HCT116 (cell line): ENCODE data around the gene ZBTB16. TPM values are rescaled to one million over a fixed set of nuclear protein-coding genes. Genes with fewer than 3 reads are reported as not detected.

Experiments
- ATAC-seq: fragments of 200-7000 bp; cut with Tn5 transposase; 2 replicates; pipeline ENCODE4 v1.9.1; 2020; ENCODE audit warnings: mild to moderate bottlenecking, moderate library complexity
- BruUV-seq: library from RNA; stranded (reverse); fragments of 400-500 nt; replicated peaks from 2 replicates; lab custom pipeline; 2021; lab: Mats Ljungman, UMichigan
- CTCF ChIA-PET: fragments of 300-600 bp; sonication (Branson Sonifier 250); formaldehyde crosslinking; loops from one replicate; lab custom pipeline; 2021; ENCODE audit warnings: antibody characterized with exemption; lab: Charles Lee
- POLR2A ChIA-PET: fragments of 300-600, 350-600 bp; sonication (Branson Sonifier 250); formaldehyde crosslinking; loops from one replicate; lab custom pipeline; 2021; ENCODE audit warnings: antibody characterized with exemption; lab: Charles Lee
- RAD21 ChIA-PET, 2 experiments: fragments of 300-600 bp; sonication (Branson Sonifier 250); formaldehyde crosslinking; loops; one replicate each; lab custom pipeline; 2023; ENCODE audit warnings: low total read pairs in 2 of 2; ENCODE audit not compliant: uncharacterized antibody in 2 of 2, unreplicated experiment in 2 of 2, low non-redundant PET in 1 of 2; lab: Charles Lee
- DNase-seq: peaks from one replicate; pipeline ENCODE4 v3.0.0-alpha.2; 2010; ENCODE audit warnings: low read depth, low spot score
- H2AFZ ChIP-seq: fragments of 200-600 bp; shearing (Covaris generic), sonication (generic); 2 replicates; pipeline ENCODE4 v1.6.1; 2017; ENCODE audit warnings: low read depth, mixed run types, mixed read lengths, antibody characterized with exemption, low read length; ENCODE audit not compliant: poor library complexity, severe bottlenecking
- H3K27ac ChIP-seq: 2 replicates; pipeline ENCODE4 v1.5.1; 2012; ENCODE audit warnings: low read depth, low read length
- H3K27me3 ChIP-seq: fragments of 200-600 bp; sonication (generic); 2 replicates; pipeline ENCODE4 v1.6.1; 2016; ENCODE audit warnings: mixed run types, low read length, mixed read lengths; ENCODE audit not compliant: insufficient read depth
- H3K36me3 ChIP-seq, 2 experiments: fragments of 200-500 bp in 1 of 2; fragments of 200-600 bp in 1 of 2; sonication (Bioruptor generic) in 1 of 2; sonication (generic) in 1 of 2; 2 replicates each; pipeline versions ENCODE4 v1.5.1 to v1.6.1; 2014 to 2016; ENCODE audit warnings: low read length in 2 of 2, inconsistent platforms in 1 of 2, mixed read lengths in 1 of 2, mixed run types in 1 of 2; ENCODE audit not compliant: insufficient read depth in 2 of 2, control insufficient read depth in 1 of 2
- H3K4me1 ChIP-seq, 2 experiments: fragments of 200-600 bp in 1 of 2; sonication (generic) in 1 of 2; 2 replicates each; pipeline versions ENCODE4 v1.5.1 to v1.6.1; 2012 to 2017; ENCODE audit warnings: low read length in 2 of 2, inconsistent platforms in 1 of 2, mild to moderate bottlenecking in 1 of 2, mixed read lengths in 1 of 2, mixed run types in 1 of 2, moderate library complexity in 1 of 2; ENCODE audit not compliant: insufficient read depth in 2 of 2, control insufficient read depth in 1 of 2
- H3K4me2 ChIP-seq: fragments of 200-600 bp; sonication (generic); 2 replicates; pipeline ENCODE4 v1.6.1; 2017; ENCODE audit warnings: mixed run types, low read length, mixed read lengths
- H3K4me3 ChIP-seq, 2 experiments: fragments of 200-600 bp in 1 of 2; sonication (generic) in 1 of 2; replicated peaks in 1 of 2; 2 replicates each; pipeline ENCODE4 v1.5.1; 2011 to 2016; ENCODE audit warnings: low read length in 2 of 2, control low read depth in 1 of 2, low read depth in 1 of 2, mild to moderate bottlenecking in 1 of 2, mixed read lengths in 1 of 2, mixed run types in 1 of 2
- H3K79me2 ChIP-seq: fragments of 200-600 bp; sonication (generic); 2 replicates; pipeline ENCODE4 v1.6.1; 2017; ENCODE audit warnings: mild to moderate bottlenecking, mixed run types, low read length, moderate library complexity, mixed read lengths; ENCODE audit not compliant: insufficient read depth
- H3K9ac ChIP-seq: fragments of 200-600 bp; sonication (generic); 2 replicates; pipeline ENCODE4 v1.6.1; 2016; ENCODE audit warnings: low read length, mixed read lengths
- H3K9me2 ChIP-seq: fragments of 200-600 bp; sonication (generic), shearing (Covaris generic); 2 replicates; pipeline ENCODE4 v1.6.1; 2017; ENCODE audit warnings: mixed run types, mild to moderate bottlenecking, moderate library complexity; ENCODE audit not compliant: insufficient read depth
- H3K9me3 ChIP-seq, 2 experiments: fragments of 200-500 bp in 1 of 2; fragments of 200-600 bp in 1 of 2; sonication (Bioruptor generic) in 1 of 2; sonication (generic) in 1 of 2; 2 replicates each; pipeline ENCODE4 v1.6.1; 2014 to 2017; ENCODE audit warnings: low read length in 2 of 2, mixed read lengths in 2 of 2, inconsistent platforms in 1 of 2, low read depth in 1 of 2, mild to moderate bottlenecking in 1 of 2, mixed run types in 1 of 2, moderate library complexity in 1 of 2; ENCODE audit not compliant: control insufficient read depth in 1 of 2, insufficient read depth in 1 of 2
- H4K20me1 ChIP-seq: fragments of 200-600 bp; sonication (generic), shearing (Covaris generic); 2 replicates; pipeline ENCODE4 v1.6.1; 2017; ENCODE audit warnings: mixed run types, mild to moderate bottlenecking, moderate library complexity; ENCODE audit not compliant: insufficient read depth
- ELF1 ChIP-seq: IDR thresholded peaks from 2 replicates; pipeline ENCODE4 v1.6.1; 2012; ENCODE audit warnings: low read depth, borderline replicate concordance
- FOSL1 ChIP-seq: IDR thresholded peaks from 2 replicates; pipeline ENCODE4 v1.6.1; 2012; ENCODE audit warnings: low read depth
- POLR2A ChIP-seq: IDR thresholded peaks from 2 replicates; pipeline ENCODE4 v1.7.0; 2011; ENCODE audit warnings: borderline replicate concordance; ENCODE audit not compliant: insufficient read depth, insufficient read length; ENCODE audit errors: extremely low read depth
- REST ChIP-seq: IDR thresholded peaks from 2 replicates; pipeline ENCODE4 v1.6.1; 2012; ENCODE audit warnings: low read depth
- ZFX ChIP-seq: fragments of 450-650 bp; IDR thresholded peaks from 2 replicates; pipeline ENCODE4 v1.6.1; 2017
- intact Hi-C: fragments of 100-400 bp; cut with micrococcal nuclease; formaldehyde crosslinking; loops from 2 replicates; pipeline ENCODE4 v1.10.0; 2022
- total RNA-seq: library from RNA; stranded (reverse); gene quantifications from one replicate; pipeline ENCODE4 v1.2.1, GENCODE V29; 2021; ENCODE audit not compliant: unreplicated experiment
- TF ChIP-seq, protein P1 (sequence below): IDR thresholded peaks from 2 replicates; pipeline ENCODE4 v1.6.1; 2011; ENCODE audit warnings: mild to moderate bottlenecking, low read length, moderate library complexity; ENCODE audit not compliant: insufficient replicate concordance; ENCODE audit errors: extremely low read depth
- TF ChIP-seq, protein P2 (sequence below), 3 experiments: fragments of 200-600 bp in 1 of 3; sonication (generic) in 1 of 3; IDR thresholded peaks in 2 of 3; conservative IDR thresholded peaks in 1 of 3; 2 replicates each; pipeline ENCODE4 v1.5.1; 2012 to 2017; ENCODE audit warnings: low read depth in 2 of 3, low read length in 2 of 3, antibody characterized with exemption in 1 of 3, borderline replicate concordance in 1 of 3, control low read depth in 1 of 3, mild to moderate bottlenecking in 1 of 3, mixed read lengths in 1 of 3, mixed run types in 1 of 3, moderate library complexity in 1 of 3; ENCODE audit not compliant: insufficient read depth in 1 of 3

ZBTB16 gene
- total RNA-seq, 1 experiment from 2014 or later = 0.30 TPM

GRCh38 chr11:114058871-114059277 is 637 bp upstream of the ZBTB16 start:
- RAD21 ChIA-PET = no interaction called here
- TF ChIP-seq ELF1 = no peak
- no peak for TF ChIP-seq ZFX
- TF ChIP-seq, protein P1, sequence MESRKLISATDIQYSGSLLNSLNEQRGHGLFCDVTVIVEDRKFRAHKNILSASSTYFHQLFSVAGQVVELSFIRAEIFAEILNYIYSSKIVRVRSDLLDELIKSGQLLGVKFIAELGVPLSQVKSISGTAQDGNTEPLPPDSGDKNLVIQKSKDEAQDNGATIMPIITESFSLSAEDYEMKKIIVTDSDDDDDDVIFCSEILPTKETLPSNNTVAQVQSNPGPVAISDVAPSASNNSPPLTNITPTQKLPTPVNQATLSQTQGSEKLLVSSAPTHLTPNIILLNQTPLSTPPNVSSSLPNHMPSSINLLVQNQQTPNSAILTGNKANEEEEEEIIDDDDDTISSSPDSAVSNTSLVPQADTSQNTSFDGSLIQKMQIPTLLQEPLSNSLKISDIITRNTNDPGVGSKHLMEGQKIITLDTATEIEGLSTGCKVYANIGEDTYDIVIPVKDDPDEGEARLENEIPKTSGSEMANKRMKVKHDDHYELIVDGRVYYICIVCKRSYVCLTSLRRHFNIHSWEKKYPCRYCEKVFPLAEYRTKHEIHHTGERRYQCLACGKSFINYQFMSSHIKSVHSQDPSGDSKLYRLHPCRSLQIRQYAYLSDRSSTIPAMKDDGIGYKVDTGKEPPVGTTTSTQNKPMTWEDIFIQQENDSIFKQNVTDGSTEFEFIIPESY = no peak
- TF ChIP-seq, protein P2, sequence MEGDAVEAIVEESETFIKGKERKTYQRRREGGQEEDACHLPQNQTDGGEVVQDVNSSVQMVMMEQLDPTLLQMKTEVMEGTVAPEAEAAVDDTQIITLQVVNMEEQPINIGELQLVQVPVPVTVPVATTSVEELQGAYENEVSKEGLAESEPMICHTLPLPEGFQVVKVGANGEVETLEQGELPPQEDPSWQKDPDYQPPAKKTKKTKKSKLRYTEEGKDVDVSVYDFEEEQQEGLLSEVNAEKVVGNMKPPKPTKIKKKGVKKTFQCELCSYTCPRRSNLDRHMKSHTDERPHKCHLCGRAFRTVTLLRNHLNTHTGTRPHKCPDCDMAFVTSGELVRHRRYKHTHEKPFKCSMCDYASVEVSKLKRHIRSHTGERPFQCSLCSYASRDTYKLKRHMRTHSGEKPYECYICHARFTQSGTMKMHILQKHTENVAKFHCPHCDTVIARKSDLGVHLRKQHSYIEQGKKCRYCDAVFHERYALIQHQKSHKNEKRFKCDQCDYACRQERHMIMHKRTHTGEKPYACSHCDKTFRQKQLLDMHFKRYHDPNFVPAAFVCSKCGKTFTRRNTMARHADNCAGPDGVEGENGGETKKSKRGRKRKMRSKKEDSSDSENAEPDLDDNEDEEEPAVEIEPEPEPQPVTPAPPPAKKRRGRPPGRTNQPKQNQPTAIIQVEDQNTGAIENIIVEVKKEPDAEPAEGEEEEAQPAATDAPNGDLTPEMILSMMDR (IDR thresholded peaks at IDR 0.05 in 2 of 3, conservative IDR thresholded peaks at IDR 0.05 in 1 of 3; ENCODE audit: borderline replicate concordance in 1 of 3, insufficient read depth in 1 of 3, low read depth in 2 of 3, low read length in 2 of 3) = no peak
- no peak for TF ChIP-seq REST
- TF ChIP-seq FOSL1 = no peak
- no peak for TF ChIP-seq POLR2A
- POLR2A ChIA-PET = no interaction called here
- Histone ChIP-seq H3K4me3 (no peak overlapping the region), H3K27me3 (peaks cover 5% of the 10 kb centered on the region; the same call in 1 of the 2 replicates), H2AFZ (no peak overlapping the region), H3K4me2 (no peak overlapping the region), H3K4me1 (no peaks in the 10 kb centered on the region), H3K9me3 (no peaks in the 10 kb centered on the region), H3K27ac (no peak overlapping the region), H3K36me3 (no peaks in the 10 kb centered on the region), H3K9me2 (no peaks in the 10 kb centered on the region), H4K20me1 (no peaks in the 10 kb centered on the region), H3K9ac (no peak overlapping the region), H3K79me2 (no peaks in the 10 kb centered on the region)
- CTCF ChIA-PET = no interaction called here
- intact Hi-C loops = no loop called here
- BruUV-seq = no TSS peak
- ATAC-seq (no peak), DNase-seq (no peak)
